ENCODE data around the gene CES1.
"Not testable (repeated sequence)": the region's sequence is repeated elsewhere in the genome, so short reads cannot be mapped to it uniquely, and the experiment has no call there.

Gene CES1

GRCh38 chr16:55832773-55833691 is at the start of gene CES1:
Gene CES1 (minus strand): TSS chr16:55833096. CDS start chr16:55833055, 41 bp downstream.
- no peak for ATAC-seq

GRCh38 chr16:55876854-55877253 is 44.0 kb upstream of the CES1 start:
- ATAC-seq = no peak

- no peak for ATAC-seq
Observed at GRCh38 chr16:55875273-55875672, 42.4 kb upstream of the CES1 start, which contains the start of gene CES5A. Gene CES5A (minus strand): TSS chr16:55875373. CDS start chr16:55875221, 152 bp downstream.

- ATAC-seq = no peak
Observed at GRCh38 chr16:55873122-55873521, 40.2 kb upstream of the CES1 start.

- ATAC-seq = no peak
Observed at GRCh38 chr16:55872130-55872529, 39.2 kb upstream of the CES1 start.

- ATAC-seq = no peak
Observed at GRCh38 chr16:55871411-55872038, 38.6 kb upstream of the CES1 start.

- no peak for ATAC-seq
Observed at GRCh38 chr16:55868980-55869379, 36.1 kb upstream of the CES1 start.

GRCh38 chr16:55868137-55868536 is 35.2 kb upstream of the CES1 start:
- no peak for ATAC-seq

- ATAC-seq = no peak
Observed at GRCh38 chr16:55861288-55861687, 28.4 kb upstream of the CES1 start.

GRCh38 chr16:55857650-55858049 is 24.8 kb upstream of the CES1 start:
- ATAC-seq = not testable (repeated sequence)

GRCh38 chr16:55856950-55857349 is 24.1 kb upstream of the CES1 start:
- ATAC-seq = no peak

GRCh38 chr16:55853114-55853513 is 20.2 kb upstream of the CES1 start:
- no peak for ATAC-seq

- ATAC-seq = no peak
Observed at GRCh38 chr16:55849536-55849935, 16.6 kb upstream of the CES1 start.

GRCh38 chr16:55846598-55847346 is 13.9 kb upstream of the CES1 start:
- ATAC-seq = no peak

- no peak for ATAC-seq
Observed at GRCh38 chr16:55843105-55843395, 10.2 kb upstream of the CES1 start.

GRCh38 chr16:55842369-55843104 is 9.6 kb upstream of the CES1 start:
- ATAC-seq = no peak

- no peak for ATAC-seq
Observed at GRCh38 chr16:55839115-55839514, 6.2 kb upstream of the CES1 start.

GRCh38 chr16:55836158-55836611 is 3.3 kb upstream of the CES1 start:
- no peak for ATAC-seq

GRCh38 chr16:55835581-55835980 is 2.7 kb upstream of the CES1 start:
- ATAC-seq = no peak

GRCh38 chr16:55835173-55835572 is 2.3 kb upstream of the CES1 start:
- not testable (repeated sequence) for ATAC-seq

GRCh38 chr16:55834049-55834448 is 1.2 kb upstream of the CES1 start:
- no peak for ATAC-seq

GRCh38 chr16:55832425-55832772 is 497 bp downstream of the CES1 start:
- ATAC-seq = no peak
